Effector CD4-positive, alpha-beta T cell (primary cell): Measurements from ENCODE around the gene SRGAP1.
"Not testable (repeated sequence)": the region's sequence is repeated elsewhere in the genome, so short reads cannot be mapped to it uniquely, and the experiment has no call there.

ENCODE experiments used
- DNase-seq: peaks from one replicate; pipeline ENCODE4 v3.0.0-alpha.2; 2020

The SRGAP1 gene

GRCh38 chr12:64132672-64133071 lies 288.2 kb downstream of the SRGAP1 start:
- not testable (repeated sequence) for DNase-seq

- DNase-seq: no peak
Measured at GRCh38 chr12:64137117-64137516, 292.6 kb downstream of the SRGAP1 start.

- no peak for DNase-seq
Measured at GRCh38 chr12:64139021-64139420, 294.5 kb downstream of the SRGAP1 start.

GRCh38 chr12:64142382-64142781 lies 297.9 kb downstream of the SRGAP1 start:
- DNase-seq: no peak

GRCh38 chr12:64142784-64143183 lies 298.3 kb downstream of the SRGAP1 start:
- no peak for DNase-seq

- no peak for DNase-seq
Measured at GRCh38 chr12:64145226-64145625, 300.7 kb downstream of the SRGAP1 start.

GRCh38 chr12:64147011-64147631 lies 302.6 kb downstream of the SRGAP1 start:
- DNase-seq: no peak

- DNase-seq: no peak
Measured at GRCh38 chr12:64147875-64148274, 303.4 kb downstream of the SRGAP1 start.

- no peak for DNase-seq
Measured at GRCh38 chr12:64154677-64155076, 310.2 kb downstream of the SRGAP1 start.

- no peak for DNase-seq
Measured at GRCh38 chr12:64157110-64157509, 312.6 kb downstream of the SRGAP1 start.

GRCh38 chr12:64160021-64160710 lies 315.7 kb downstream of the SRGAP1 start:
- DNase-seq: no peak

- DNase-seq: no peak
Measured at GRCh38 chr12:64160711-64161060, 316.2 kb downstream of the SRGAP1 start.

- DNase-seq: not testable (repeated sequence)
Measured at GRCh38 chr12:64166606-64167005, 322.1 kb downstream of the SRGAP1 start.

GRCh38 chr12:64167041-64167440 lies 322.5 kb downstream of the SRGAP1 start:
- not testable (repeated sequence) for DNase-seq

GRCh38 chr12:64170024-64170423 lies 325.5 kb downstream of the SRGAP1 start:
- no peak for DNase-seq

GRCh38 chr12:64170730-64171129 lies 326.2 kb downstream of the SRGAP1 start:
- DNase-seq: no peak

GRCh38 chr12:64171715-64172114 lies 327.2 kb downstream of the SRGAP1 start:
- no peak for DNase-seq

- no peak for DNase-seq
Measured at GRCh38 chr12:64172143-64172970, 327.9 kb downstream of the SRGAP1 start.

GRCh38 chr12:64173456-64173855 lies 329.0 kb downstream of the SRGAP1 start:
- DNase-seq: no peak

- no peak for DNase-seq
Measured at GRCh38 chr12:64175254-64175945, 330.9 kb downstream of the SRGAP1 start.

GRCh38 chr12:64177001-64177400 lies 332.5 kb downstream of the SRGAP1 start:
- no peak for DNase-seq

GRCh38 chr12:64178122-64178521 lies 333.6 kb downstream of the SRGAP1 start:
- no peak for DNase-seq

- no peak for DNase-seq
Measured at GRCh38 chr12:64180951-64181350, 336.5 kb downstream of the SRGAP1 start.
